Cardiac septum (tissue), 1 donor: Measurements from ENCODE around the gene ZNF512B. TPM values are rescaled to one million over a fixed set of nuclear protein-coding genes. Genes with fewer than 3 reads are reported as not detected.
"Not testable (repeated sequence)": the region's sequence is repeated elsewhere in the genome, so short reads cannot be mapped to it uniquely, and the experiment has no call there.

Experiments
- DNase-seq: peaks from one replicate; pipeline ENCODE4 v3.0.0-alpha.2; 2020; ENCODE audit warnings: low spot score
- intact Hi-C: fragments of 100-400 bp; cut with DNase I; formaldehyde crosslinking; loops from one replicate; pipeline ENCODE4 v1.14.0; 2022
- total RNA-seq: library from RNA; stranded (reverse); fragmentation: NEBNext Ultra II Directional; extraction: Animal tissue kit (Norgen Biotek cat#: 25700); gene quantifications from one replicate; pipeline ENCODE4 v1.2.1, GENCODE V29; 2021
- donor health status: DM: no; HTN: no; CAD: no.

The ZNF512B gene
- total RNA-seq, 1 donor from 2014 or later, result 12.8 TPM

DNA sequence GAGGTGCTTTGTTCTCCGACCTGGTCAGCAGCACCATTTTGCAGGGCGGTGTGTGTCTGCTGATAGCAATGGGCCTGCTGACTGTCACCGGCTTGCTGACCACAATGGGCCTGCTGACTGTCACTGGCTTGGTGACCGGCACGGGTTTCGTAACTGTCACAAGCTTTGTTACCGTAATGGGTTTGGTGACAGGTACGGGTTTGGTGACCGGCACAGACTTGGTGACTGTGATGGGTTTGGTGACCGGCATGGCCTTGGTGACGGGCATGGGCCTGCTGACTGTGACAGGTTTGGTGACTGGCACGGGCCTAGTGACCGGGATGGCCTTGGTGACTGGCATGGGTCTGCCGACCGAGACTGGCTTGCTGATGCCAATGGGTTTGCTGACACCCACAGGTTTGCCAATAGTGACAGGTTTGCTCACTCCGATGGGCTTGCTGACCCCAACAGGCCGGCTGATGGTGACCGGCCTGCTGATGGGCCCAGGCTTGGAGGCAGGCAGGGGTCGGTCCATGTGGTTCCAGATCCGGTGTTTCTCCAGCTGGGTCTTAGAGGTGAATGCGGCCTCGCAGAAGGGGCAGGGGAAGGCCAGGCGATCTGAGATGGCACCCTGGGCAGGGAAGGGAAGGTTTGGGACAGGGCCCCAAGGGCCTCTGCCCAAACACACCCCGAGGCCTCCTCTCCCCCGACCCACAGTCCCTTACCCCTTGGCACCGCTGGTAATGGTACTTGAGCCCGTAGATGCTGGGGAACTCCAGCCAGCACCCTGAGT, 3.4 kb downstream of the ZNF512B start:
- intact Hi-C loops, result no loop called here
- DNase-seq, result no peak

DNA sequence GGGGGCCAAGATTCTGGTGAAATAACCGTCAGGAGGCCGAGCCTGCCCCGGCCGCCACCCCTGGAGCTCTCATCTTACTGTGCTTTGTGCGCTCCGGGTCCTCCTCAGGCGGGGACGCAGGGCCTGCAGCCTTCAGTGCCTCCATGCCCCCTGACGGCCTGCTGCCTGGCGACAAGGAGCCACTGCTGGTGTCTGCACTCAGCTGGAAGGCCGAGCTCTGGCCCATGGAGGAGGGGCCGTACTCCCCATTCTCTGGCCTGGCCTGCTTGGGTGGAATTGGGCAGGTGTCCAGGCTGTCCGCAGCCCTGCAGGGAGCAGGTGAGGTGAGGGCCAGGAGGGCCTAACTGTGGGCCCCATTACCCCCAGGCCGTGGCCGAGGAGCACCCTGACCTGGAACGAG, 5.3 kb downstream of the ZNF512B start:
- intact Hi-C loops, result no loop called here
- no peak for DNase-seq

DNA sequence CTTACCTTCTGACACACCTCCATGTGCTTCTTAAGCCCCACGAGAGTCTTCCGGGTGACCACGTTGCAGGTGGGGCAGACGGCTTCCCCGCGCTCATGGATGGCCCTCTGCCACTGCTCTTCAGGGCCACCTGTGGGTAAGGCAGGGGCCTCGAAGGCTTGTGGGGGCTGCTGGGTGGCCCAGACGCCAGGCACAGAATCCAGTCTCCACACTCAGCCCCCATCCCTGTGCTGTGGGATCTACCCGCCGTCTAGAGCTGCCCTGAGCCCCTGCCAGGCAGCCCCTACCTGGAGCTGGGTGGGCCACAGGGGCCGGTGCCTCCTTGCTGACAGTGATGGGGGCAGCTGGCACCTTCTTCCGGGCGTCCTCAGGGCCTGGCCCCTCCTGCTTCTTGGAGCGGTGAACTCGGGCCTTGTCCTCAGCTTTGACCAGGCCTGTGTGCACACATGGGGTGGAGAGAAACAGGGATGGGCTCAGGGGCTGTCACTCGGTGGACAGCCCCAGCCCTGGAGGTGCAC, 5.9 kb downstream of the ZNF512B start:
- intact Hi-C loops, result no loop called here
- no peak for DNase-seq

DNA sequence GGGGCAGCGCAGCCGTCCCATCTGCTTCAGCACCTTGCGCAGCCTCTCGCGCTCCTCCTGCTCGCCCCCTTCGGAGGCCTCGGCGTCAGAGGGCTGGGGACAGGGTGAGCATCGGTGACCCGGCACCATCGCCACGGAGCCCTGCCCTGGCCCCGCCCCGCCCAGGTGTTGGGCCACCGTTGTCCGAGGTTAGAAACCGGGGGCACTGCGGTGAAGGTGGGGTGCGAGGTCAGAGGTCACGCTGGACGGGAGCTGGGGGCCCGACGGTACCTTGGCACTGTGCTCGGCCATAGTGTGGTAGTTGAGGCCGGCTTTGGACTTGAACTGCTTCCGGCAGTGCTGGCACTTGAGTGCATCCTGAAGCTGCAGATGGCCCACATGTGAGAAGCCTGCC, 6.4 kb downstream of the ZNF512B start:
- intact Hi-C loops, result no loop called here

DNA sequence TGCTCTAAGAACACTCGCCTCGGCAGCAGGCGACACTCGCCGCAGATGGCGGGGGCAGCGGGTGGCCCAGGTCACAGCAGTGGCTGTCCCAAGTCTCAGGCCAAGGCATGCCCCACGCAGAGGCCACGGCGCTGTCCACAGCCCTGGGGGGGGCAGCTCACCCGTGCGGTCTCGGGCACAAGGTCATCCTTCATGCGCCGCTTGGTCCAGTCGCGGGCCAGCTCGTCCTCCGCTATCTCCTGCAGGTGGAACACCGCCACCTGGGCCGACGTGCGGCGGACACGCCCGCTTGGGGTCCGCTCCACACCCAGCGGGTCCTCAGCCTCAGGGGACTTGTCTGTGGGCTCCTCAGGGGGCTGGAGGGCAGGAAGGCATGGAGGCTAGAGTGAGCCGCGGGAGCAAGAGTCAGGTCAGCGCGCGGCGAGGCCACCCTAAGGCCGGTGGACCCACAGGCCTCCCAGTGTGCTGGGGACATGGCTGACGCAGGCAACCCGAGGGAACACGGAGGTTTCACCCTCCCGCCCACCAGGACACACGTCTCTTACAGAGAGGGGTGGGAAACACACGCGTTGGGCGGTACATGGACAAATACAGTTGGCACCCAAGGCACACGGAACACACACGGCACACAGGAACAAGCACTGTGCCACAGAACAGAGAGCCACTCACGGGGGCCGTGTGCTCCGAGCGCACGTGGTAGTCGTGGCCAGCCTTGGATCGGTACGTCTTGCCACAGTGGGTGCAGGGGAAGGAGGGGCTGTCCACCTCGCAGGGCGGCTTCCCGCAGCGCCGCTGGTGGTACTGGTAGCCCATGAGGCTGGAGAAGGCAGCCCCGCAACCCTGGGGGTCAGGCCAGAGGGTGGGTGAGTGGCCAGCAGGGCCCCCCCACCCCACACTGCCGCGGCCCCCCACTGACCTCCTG, 7.0 kb downstream of the ZNF512B start:
- intact Hi-C loops, result no loop called here
- no peak for DNase-seq

More for the DNA sequence above, 6.4 kb downstream of the ZNF512B start:
- no peak for DNase-seq

DNA sequence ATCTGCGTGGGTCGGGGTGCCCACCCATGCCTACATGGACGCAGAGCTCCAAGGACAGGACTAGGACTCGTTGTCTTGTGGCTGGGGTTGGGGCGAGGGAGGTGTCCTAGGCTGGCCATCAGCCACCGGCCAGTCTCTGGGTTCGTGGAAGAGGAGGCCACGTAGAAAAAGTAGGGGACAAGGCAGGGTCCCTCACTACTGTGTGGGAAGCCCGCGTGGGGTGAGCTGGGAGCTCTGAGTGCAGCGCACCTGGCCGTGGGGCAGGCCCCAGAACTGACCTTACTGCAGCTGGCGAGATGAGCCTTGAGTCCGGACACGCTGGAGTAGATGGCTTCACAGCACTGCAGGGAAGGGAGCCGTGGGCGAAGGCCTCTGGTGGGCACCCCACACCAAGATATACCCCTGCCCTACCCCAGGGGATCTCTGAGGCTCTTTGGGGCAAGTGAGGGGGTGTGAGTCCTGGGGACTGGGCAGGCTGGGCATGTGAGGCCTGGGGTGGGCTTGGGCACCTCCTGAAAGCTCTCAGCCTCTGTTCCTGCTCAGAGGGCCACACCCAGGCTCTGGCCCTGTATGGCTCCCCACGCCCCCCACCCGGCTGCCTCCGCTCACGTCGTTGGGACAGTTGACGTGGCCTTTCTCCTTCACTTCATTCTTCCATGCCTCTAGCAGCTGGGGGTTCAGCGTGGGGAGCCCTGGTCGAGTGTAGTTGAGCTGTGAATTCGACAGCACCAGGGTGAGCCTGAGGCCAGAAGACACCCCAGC, 7.9 kb downstream of the ZNF512B start:
- no peak for DNase-seq
- intact Hi-C loops, result no loop called here

DNA sequence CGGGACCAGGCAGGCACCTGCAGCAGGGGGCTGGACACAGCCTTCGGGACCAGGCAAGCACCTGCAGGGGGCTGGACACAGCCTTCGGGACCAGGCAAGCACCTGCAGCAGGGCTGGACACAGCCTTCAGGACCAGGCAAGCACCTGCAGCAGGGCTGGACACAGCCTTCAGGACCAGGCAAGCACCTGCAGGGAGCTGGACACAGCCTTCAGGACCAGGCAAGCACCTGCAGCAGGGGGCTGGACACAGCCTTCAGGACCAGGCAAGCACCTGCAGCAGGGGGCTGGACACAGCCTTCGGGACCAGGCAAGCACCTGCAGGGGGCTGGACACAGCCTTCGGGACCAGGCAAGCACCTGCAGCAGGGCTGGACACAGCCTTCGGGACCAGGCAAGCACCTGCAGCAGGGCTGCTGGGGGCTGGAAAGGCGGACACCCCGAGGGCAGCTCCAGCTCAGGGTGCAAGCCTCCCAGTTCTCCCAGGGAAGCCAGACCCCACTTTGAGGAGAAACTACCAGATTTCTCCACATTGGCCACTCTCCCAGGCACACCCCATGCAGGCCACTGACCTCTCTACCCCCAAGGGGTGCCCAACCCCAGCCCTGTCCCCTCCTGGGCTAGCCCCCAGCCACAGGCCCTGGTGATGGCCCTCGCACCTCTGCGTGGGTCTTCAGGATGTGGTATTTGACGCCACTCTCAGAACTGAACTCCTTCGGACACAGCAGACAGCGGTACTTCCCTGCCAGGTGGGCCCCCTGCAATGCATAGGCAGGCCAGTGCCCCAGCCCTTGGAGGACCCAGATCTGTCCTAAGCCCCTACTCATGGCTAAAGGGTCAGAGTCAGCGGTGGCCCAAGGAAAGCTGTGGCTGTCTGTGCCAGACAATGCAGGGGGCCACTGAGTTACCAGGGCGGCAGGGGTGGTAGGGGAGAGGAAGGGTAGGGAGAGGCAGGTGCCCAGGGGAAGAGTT, 8.8 kb downstream of the ZNF512B start:
- DNase-seq, intact Hi-C loops: not testable (repeated sequence)

DNA sequence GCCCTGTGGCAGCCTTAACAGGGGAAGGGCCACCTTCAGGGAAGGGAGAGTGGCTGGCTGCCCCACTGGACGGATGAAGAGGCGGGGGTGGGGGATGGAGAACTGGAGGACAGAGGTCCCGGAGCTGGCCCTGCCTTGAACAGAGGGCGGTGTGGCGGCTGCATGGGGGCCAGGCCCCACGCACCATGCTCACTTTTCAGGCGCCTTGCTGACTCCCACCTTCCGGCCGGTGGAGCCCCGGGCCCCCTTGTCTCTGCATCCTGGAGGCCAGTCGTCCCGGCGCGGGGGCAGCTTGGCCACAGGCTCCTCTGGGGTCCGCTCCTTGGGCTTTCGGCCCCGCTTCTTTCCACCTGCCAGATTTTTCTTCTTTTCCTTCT, 10.0 kb downstream of the ZNF512B start:
- DNase-seq, result no peak
- intact Hi-C loops, result no loop called here

DNA sequence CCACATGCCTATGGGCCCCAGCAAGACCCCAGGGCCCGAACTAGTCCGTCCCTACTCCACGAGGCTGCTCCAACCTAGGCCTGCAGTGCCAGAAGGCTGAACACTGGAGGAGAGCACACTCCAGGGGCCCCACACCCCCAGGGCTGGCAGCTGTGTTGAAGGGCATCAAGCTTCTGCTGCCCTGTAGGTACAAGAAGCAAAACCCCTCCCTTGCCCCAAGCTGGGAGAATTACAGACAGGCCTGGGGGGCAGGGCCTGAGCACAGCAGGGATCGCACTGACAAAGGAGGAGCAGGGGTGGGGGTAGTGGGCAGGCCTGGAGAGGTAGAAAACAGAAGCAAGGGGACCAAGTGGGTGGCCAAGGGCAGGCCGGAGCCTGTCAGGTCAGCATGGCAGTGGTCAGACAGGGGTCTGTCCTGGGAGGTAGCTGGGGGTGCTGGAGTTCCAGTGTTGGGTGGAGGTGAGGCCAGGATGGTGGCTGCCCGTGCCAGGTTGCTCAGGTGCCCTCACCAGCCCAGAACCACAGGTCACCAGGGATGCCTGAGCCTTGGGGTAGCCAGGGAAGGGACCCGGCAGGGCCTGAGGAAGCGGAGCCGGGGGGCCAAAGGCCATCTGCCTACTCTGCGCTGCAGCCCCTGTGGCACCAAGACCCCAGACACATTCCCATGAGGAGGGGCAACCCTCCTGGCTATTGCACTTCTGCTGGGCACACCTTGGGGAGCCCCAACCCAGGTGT, 10.6 kb downstream of the ZNF512B start:
- intact Hi-C loops, result no loop called here
- DNase-seq, result no peak

DNA sequence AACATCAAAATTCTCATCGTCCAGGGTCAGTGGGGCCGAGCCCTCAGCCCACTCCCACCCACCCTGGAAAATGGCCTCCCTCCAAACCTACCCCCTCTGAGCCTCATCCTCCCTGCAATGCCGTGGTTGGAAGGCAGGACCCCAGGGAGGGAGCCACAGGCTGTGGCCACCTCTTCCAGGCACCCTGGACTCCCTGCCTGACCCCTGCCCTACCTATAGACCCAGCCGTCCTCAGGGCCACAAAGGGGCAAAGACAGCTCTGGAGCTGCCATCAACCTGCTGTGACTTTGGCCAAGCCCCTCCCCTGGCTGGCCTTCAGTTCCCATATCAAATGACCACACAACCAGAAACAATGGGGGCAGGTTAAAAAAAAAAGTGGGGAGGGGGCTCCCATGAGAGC, 11.3 kb downstream of the ZNF512B start:
- DNase-seq, result no peak
- intact Hi-C loops, result no loop called here

DNA sequence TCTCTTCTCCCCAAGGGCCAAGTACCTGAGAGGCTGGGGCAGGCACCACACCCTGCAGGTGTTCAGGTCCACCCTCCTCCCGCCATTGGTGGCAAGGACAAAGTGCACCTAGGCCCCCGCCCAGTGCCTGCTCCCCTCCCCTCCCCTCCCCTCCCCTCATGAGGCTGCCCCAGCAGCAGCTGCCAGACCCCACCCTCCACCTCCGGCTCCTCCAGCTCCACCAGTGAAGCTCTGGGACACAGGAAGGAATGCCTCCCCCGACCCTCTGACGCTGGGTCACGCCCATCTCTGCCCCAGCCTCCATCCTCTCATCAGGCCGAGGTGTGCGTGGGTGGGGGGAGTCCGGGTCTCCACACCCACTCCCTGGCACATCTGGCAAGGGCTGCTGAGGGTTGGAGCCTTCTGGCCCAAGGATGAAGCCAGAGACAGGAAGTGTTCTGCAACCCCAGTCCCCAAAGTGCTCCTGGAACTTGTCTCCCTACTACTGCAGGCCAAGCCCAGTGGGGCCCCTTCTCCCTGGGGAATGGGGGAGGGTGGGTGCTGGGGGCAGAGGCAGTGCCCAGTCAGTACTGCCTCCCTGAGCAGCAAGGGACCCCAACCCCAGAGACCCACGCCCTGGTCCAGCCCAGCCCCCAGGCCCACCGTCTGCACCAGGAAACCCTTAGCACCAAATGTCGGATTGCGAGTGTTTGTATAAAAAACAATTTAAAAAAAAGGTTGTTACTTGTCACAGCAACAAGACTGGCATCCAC, 11.9 kb downstream of the ZNF512B start:
- DNase-seq, result no peak
- intact Hi-C loops, result loop anchor here (2.0 kb wide), 1 partner anchor 105 kb away; the partner anchor contains the start of gene TCEA2

DNA sequence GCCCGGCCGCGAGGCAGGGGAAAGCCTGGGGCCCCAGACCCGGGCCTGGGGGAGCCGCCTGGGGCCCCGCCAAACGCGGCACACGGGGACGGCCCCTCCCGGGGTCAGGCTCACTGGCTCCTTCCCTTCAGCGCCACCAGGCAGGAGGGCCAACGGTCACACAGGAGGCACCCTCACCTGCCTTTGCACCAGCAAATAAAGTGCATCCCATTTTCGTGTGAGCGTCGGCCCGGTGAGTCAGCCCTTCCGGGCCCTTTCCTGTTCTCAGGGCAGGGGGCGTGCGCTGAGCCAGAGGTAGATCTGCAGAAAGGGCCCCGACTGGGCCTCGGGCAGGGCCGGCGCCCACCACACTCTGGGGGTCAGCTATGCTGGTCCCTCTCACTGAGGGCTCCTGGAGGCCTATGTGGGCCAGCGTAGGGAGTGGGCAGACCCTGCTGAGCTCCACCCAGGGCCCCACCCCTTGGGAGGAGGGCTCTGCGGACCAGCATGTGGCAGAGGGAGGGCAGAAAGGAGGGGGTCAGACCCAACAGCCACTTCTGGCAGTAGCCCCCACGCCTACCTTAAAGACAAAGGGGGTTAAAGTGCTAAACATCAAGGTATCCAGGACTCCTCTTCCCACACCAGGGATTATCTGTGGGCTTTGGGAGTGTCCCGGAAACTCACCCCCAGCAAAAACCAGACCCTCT, 12.6 kb downstream of the ZNF512B start:
- intact Hi-C loops, result loop anchor here (2.0 kb wide), 1 partner anchor 106 kb away; the partner anchor contains the start of gene TCEA2

DNA sequence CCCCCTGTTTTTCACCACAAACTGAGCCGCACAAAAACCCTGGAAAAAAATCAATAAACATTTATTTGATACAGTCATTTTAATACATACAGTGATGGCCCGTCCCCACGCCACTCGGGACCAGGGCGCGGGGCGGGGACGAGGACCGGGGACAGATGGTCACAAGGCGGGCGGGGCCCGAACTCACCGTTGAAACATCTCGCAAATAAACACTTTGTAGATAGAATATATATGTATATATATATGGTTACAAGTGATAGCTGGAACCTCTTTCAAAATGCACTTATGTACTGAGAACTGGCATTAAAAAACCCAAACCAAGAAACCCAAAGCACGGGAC, 13.1 kb downstream of the ZNF512B start:
- DNase-seq, result no peak
- intact Hi-C loops, result loop anchor here (2.0 kb wide), 1 partner anchor 106 kb away; the partner anchor contains the start of gene TCEA2

More for the DNA sequence above, 12.6 kb downstream of the ZNF512B start:
- no peak for DNase-seq

DNA sequence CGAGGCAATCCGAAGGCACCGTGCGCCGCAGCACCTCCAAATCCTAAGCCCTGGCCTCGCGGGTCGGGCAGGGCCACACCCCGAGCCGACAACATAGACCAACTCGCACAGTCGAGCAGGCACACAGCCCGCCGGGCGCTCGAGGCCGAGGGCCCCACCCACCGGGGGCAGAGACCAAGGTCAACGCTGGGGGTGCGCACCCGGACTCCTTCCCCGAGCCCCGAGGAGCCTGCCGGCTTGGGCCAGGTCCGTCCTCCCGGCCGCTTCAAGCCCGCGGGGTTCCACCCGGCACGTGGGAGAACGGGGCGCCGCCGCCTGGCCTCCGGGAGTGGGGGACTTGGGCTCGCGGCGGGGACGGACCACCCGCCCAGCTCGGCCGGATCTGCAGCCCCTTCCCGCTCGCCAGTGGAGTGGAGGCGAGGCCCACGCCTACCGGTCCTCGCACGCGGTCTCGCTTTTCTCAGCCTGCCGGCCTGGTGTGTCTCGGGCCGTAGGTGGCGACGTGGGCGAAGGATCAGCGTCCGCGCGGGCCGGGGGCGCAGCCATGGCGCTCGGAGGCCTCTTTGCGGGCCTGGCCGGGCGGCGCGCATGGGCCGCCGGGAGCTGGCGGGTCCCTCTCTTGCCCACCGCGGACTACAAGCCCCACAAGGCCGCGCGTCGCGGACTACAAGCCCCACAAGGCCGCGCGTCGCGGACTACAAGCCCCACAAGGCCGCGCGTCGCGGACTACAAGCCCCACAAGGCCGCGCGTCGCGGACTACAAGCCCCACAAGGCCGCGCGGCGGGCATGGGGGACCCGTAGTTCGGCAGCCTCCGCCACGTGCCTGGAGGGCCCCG, 13.7 kb downstream of the ZNF512B start, which contains the start of gene UCKL1:
Gene UCKL1 (minus strand): TSS at position 590 of the 837 bp plus-strand sequence. CDS start 44 bp downstream, at position 546.
- DNase-seq, result peak; percentile 91
- intact Hi-C loops, result loop anchor here (2.0 kb wide), 1 partner anchor 107 kb away; the partner anchor contains the start of gene TCEA2

DNA sequence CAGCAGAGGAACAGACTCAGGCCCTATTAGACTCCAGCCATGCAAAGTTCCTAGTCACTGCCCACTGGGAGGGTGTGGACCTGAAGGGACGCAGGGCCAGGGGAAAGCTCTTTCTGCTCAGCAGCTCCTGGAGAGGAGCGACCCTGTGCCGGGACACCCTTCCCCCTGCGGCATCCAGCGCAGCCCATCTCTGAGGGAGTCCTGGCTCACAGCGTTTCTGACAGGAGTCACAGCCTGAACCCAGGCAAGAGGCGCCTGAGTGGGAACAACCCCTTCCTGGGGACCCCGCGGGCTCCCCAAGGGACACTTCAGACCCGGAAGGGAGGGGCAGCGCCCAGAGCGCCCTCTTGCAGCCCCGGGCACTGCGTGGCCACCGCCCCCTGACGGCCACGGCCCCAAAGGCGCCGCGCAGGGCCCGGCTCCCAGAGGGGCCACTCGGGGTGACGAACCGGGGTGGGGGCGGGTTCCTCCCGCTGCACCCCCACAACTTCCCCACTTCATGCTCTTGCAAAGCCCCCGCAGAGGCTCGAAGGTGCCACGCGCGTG, 14.4 kb downstream of the ZNF512B start:
- no peak for DNase-seq
- intact Hi-C loops, result no loop called here
